Parathyroid adenoma (tissue), 2 donors: ENCODE data around the gene RALB.
A peak's percentile ranks its signal among the peaks of the same experiment; 100 is the strongest.
"Not testable (repeated sequence)": the region's sequence is repeated elsewhere in the genome, so short reads cannot be mapped to it uniquely, and the experiment has no call there.

Source experiments
- H2AFZ ChIP-seq: fragments of 300-600 bp; sonication (generic); one replicate; pipeline ENCODE4 v1.7.0; 2017; ENCODE audit warnings: antibody characterized with exemption, mild to moderate bottlenecking
- H3K27ac ChIP-seq: fragments of 300-600 bp; sonication (generic); one replicate; pipeline ENCODE4 v1.7.0; 2017
- H3K27me3 ChIP-seq: fragments of 300-600 bp; sonication (generic); one replicate; pipeline ENCODE4 v1.7.0; 2017; ENCODE audit warnings: low read length; ENCODE audit not compliant: control insufficient read depth, insufficient read depth
- H3K36me3 ChIP-seq: fragments of 300-600 bp; sonication (generic); one replicate; pipeline ENCODE4 v1.7.0; 2017; ENCODE audit warnings: low read length; ENCODE audit not compliant: control insufficient read depth, insufficient read depth
- H3K4me1 ChIP-seq: fragments of 300-600 bp; sonication (generic); one replicate; pipeline ENCODE4 v1.7.0; 2017; ENCODE audit warnings: control low read depth
- H3K4me2 ChIP-seq: fragments of 300-600 bp; sonication (generic); one replicate; pipeline ENCODE4 v1.7.0; 2017; ENCODE audit warnings: low read length
- H3K4me3 ChIP-seq: fragments of 300-600 bp; sonication (generic); one replicate; pipeline ENCODE4 v1.7.0; 2017; ENCODE audit warnings: low read depth, low read length
- H3K79me2 ChIP-seq: fragments of 300-600 bp; sonication (generic); one replicate; pipeline ENCODE4 v1.7.0; 2017; ENCODE audit warnings: control low read depth
- H3K9ac ChIP-seq: fragments of 300-600 bp; sonication (generic); one replicate; pipeline ENCODE4 v1.7.0; 2017; ENCODE audit warnings: mild to moderate bottlenecking
- H3K9me3 ChIP-seq: fragments of 300-600 bp; sonication (generic); one replicate; pipeline ENCODE4 v1.7.0; 2017; ENCODE audit warnings: low read length; ENCODE audit not compliant: control insufficient read depth
- TF ChIP-seq, protein P1 (sequence below): fragments of 300-600 bp; sonication (generic); IDR thresholded peaks from one replicate; pipeline ENCODE4 v1.7.0; 2017; ENCODE audit warnings: antibody characterized with exemption, mild to moderate bottlenecking
- donor health status: primary hyperparathyroidism.

RALB gene

DNA sequence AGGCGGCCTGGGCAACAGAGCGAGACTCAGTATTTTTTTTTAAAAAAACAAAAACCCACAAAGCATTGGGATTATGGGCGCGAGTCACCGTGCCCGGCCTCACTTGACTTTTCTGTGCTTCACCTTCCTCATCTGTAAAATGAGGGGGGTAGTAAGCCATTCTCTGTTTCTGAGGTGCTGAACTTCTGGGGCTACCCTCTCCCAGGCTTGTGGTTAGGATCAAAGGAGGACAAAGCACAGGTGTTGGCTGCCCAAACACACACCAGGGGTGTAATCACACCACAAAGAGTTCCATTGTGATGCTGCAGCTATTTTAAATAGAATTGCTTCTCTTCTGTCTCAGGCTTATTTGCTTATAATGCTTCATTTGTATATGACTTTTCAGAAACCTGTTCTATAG lies 57.5 kb downstream of the RALB start:
- no peak overlapping the region for H3K4me3 ChIP-seq
- no peaks in the 10 kb centered on the region for H3K9me3 ChIP-seq
- no peaks in the 10 kb centered on the region for H3K36me3 ChIP-seq
- no peaks in the 10 kb centered on the region for H3K79me2 ChIP-seq
- H3K4me1 ChIP-seq = peaks cover 7% of the 10 kb centered on the region
- no peak overlapping the region for H3K9ac ChIP-seq
- TF ChIP-seq, protein P1, sequence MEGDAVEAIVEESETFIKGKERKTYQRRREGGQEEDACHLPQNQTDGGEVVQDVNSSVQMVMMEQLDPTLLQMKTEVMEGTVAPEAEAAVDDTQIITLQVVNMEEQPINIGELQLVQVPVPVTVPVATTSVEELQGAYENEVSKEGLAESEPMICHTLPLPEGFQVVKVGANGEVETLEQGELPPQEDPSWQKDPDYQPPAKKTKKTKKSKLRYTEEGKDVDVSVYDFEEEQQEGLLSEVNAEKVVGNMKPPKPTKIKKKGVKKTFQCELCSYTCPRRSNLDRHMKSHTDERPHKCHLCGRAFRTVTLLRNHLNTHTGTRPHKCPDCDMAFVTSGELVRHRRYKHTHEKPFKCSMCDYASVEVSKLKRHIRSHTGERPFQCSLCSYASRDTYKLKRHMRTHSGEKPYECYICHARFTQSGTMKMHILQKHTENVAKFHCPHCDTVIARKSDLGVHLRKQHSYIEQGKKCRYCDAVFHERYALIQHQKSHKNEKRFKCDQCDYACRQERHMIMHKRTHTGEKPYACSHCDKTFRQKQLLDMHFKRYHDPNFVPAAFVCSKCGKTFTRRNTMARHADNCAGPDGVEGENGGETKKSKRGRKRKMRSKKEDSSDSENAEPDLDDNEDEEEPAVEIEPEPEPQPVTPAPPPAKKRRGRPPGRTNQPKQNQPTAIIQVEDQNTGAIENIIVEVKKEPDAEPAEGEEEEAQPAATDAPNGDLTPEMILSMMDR = no peak
- no peak overlapping the region for H3K27ac ChIP-seq
- H3K27me3 ChIP-seq = no peaks in the 10 kb centered on the region
- H2AFZ ChIP-seq = no peak overlapping the region
- no peak overlapping the region for H3K4me2 ChIP-seq

DNA sequence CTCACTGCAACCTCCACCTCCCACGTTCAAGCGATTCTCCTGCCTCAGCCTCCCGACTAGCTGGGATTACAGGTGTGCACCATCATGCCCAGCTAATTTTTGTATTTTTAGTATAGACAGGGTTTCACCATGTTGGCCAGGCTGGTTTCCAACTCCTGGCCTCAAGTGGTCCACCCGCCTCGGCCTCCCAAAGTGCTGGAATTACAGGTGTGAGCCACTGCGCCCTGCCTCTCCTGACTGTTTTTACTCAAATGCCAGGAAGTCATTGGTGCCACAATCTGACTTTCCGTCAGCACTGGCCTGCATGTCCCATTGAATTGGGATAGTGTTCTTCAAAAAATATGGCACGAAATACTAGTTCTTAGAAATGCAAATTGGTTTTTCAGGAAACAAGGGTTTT lies 58.2 kb downstream of the RALB start:
- H3K79me2 ChIP-seq, H3K4me3 ChIP-seq, H3K4me2 ChIP-seq, H3K9me3 ChIP-seq, H3K27me3 ChIP-seq, H2AFZ ChIP-seq, H3K9ac ChIP-seq, H3K27ac ChIP-seq, H3K4me1 ChIP-seq, H3K36me3 ChIP-seq: not testable (repeated sequence)

DNA sequence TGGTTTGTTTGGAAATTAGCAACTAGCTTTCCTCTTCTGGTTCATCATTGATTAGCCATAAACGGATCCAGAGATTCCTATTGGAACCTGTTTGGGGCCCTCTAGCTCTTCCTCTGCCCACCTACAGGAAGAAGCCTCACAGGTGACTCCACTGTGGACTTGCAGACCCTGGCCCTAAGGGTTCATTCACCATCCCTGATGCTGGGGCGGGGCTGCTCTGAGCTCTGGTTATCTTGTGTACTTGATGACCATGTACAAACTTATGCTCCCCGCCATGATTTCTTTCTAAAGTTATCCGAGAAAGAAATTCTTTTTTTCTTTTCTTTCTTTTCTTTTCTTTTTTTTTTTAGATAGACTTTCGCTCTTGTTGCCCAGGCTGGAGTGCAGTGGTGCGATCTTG lies 59.4 kb downstream of the RALB start:
- H3K79me2 ChIP-seq = no peaks in the 10 kb centered on the region
- H3K4me1 ChIP-seq = peaks cover 4% of the 10 kb centered on the region
- no peaks in the 10 kb centered on the region for H3K9me3 ChIP-seq
- H3K4me3 ChIP-seq = no peak overlapping the region
- H2AFZ ChIP-seq = no peak overlapping the region
- no peaks in the 10 kb centered on the region for H3K27me3 ChIP-seq
- H3K27ac ChIP-seq = no peak overlapping the region
- no peaks in the 10 kb centered on the region for H3K36me3 ChIP-seq
- no peak overlapping the region for H3K4me2 ChIP-seq
- TF ChIP-seq, protein P1 = no peak
- H3K9ac ChIP-seq = no peak overlapping the region

DNA sequence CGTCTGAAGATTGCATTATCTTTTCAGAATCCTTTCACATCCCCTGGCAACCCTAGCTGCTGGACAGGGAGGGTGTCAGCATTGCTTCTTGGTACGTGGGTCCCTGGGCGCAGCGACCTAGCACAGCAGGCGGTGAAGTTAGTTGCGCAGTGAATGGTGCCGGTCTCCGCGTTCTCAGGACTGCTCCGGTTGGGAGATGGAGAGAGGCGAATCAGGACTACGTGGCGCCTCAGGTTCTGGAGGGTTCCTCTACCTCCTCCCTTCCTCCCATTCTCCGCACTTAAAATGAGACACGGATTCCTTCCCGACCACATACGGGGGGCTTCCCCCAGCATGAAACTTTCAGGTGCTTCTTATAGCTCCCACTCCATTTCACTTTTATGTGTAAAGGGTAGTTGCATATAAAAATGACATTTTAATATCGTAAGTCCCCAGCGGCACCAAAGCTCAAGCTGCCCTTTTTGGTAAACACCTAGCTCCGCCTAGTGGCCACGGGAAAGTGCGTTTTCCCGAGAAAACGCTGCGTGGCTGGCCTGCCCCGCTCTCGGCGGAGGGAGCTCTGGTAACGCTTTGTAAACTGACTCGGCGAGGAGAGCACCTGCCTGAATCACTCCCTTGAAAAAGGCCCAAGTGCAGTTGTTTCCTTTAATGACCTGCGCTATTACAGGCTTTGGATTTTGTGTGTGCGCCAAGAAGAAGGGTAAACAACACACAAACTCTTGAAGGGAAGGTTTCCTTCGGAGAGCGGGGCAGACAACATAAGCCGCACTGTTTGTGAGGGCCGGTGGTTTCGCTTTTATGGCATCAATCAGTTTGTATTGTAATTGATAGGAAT lies 60.4 kb downstream of the RALB start:
- H3K4me2 ChIP-seq = peak overlapping the region; percentile 64
- no peak overlapping the region for H3K4me3 ChIP-seq
- H3K4me1 ChIP-seq = no peaks in the 10 kb centered on the region
- H3K79me2 ChIP-seq = no peaks in the 10 kb centered on the region
- H3K9me3 ChIP-seq = no peaks in the 10 kb centered on the region
- TF ChIP-seq, protein P1 = peak; percentile 94
- H3K27me3 ChIP-seq = no peaks in the 10 kb centered on the region
- peak overlapping the region; percentile 48 for H3K27ac ChIP-seq
- peak overlapping the region; percentile 2 for H2AFZ ChIP-seq
- H3K36me3 ChIP-seq = no peaks in the 10 kb centered on the region
- no peak overlapping the region for H3K9ac ChIP-seq

DNA sequence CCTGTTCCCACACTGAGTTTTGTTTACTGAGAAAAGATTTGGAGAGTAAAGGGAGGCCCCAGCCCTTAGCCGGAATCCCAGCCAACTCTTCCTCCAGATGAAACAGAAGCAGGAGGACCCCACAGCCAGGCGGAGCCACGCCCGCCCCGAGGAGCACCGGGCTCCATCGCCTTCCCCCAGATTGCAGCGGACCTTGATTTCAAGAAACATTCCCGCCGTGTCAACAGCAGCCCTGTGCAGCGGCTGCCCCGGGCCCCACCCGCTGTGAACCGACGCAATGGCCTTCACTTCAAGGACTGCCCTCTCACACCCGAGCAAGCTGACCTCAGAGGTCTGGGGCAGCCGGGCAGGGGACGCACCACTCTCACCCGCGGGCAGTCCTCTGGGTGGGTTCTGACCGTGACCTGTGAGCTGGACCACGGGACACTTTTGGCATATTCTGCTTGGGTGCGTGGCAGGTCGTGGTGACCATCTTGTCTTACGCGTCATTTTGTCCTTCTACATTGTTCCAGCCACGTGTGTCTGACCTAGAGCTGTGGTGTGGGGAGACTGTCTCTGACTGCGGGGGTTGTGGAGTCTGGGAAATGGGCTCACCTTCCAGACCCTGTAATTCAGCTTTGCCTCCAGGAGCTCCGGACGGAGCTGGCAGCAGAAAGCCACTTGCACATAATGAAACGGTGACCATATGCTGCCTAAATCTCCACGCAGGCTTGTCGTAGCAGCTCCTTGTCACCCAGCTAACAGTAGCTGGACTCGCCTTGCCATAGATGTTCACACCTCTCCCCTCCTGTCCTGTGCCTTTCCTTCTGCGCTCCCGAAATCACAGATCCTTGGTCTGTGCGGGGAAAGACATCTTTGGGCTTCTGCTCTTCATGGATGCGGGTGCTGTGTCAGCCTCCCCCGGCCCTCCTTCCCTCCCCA lies 61.3 kb downstream of the RALB start:
- H3K4me2 ChIP-seq = no peak overlapping the region
- H3K4me3 ChIP-seq = no peak overlapping the region
- no peaks in the 10 kb centered on the region for H3K27me3 ChIP-seq
- no peaks in the 10 kb centered on the region for H3K79me2 ChIP-seq
- TF ChIP-seq, protein P1 = no peak
- no peak overlapping the region for H3K9ac ChIP-seq
- H3K9me3 ChIP-seq = no peaks in the 10 kb centered on the region
- H3K4me1 ChIP-seq = no peaks in the 10 kb centered on the region
- no peaks in the 10 kb centered on the region for H3K36me3 ChIP-seq
- no peak overlapping the region for H3K27ac ChIP-seq
- H2AFZ ChIP-seq = no peak overlapping the region
